PC-3 (cell line): ENCODE results near the gene DCAF6. TPM values are rescaled to one million over a fixed set of nuclear protein-coding genes. Genes with fewer than 3 reads are reported as not detected.

Experiments used
- ATAC-seq: fragments of 200-7000 bp; cut with Tn5 transposase; 2 replicates; pipeline ENCODE4 v1.9.1; 2020; ENCODE audit warnings: mild to moderate bottlenecking, moderate library complexity
- BruUV-seq: library from RNA; stranded (reverse); fragments of 400-500 nt; replicated peaks from 2 replicates; lab custom pipeline; 2021; lab: Mats Ljungman, UMichigan
- CTCF ChIA-PET: fragments of 300-600 bp; sonication (Branson Sonifier 250); formaldehyde crosslinking; loops from one replicate; lab custom pipeline; 2022; ENCODE audit warnings: antibody characterized with exemption; lab: Charles Lee
- POLR2A ChIA-PET: fragments of 300-600 bp; sonication (Branson Sonifier 250); formaldehyde crosslinking; loops from one replicate; lab custom pipeline; 2022; ENCODE audit warnings: antibody characterized with exemption; ENCODE audit not compliant: unreplicated experiment; lab: Charles Lee
- DNase-seq: peaks from one replicate; pipeline ENCODE4 v3.0.0-alpha.2; 2015
- H2AFZ ChIP-seq: fragments of 300-600 bp; sonication (generic); 2 replicates; pipeline ENCODE4 v1.6.0; 2016; ENCODE audit warnings: antibody characterized with exemption, low read length
- H3F3A ChIP-seq: fragments of 300-600 bp; sonication (generic); one replicate; pipeline ENCODE4 v1.6.0; 2017; ENCODE audit warnings: antibody characterized with exemption, low read length, control low read depth, mild to moderate bottlenecking; ENCODE audit not compliant: unreplicated experiment
- H3K27ac ChIP-seq: fragments of 300-600 bp; sonication (generic); 2 replicates; pipeline ENCODE4 v1.5.1; 2016; ENCODE audit warnings: mild to moderate bottlenecking, low read length
- H3K27me3 ChIP-seq: fragments of 300-600 bp; sonication (generic); 2 replicates; pipeline ENCODE4 v1.6.1; 2016; ENCODE audit warnings: low read length, mixed read lengths
- H3K36me3 ChIP-seq: fragments of 300-600 bp; sonication (generic); 2 replicates; pipeline ENCODE4 v1.6.1; 2016; ENCODE audit warnings: low read depth, mixed run types, low read length, mixed read lengths
- H3K4me1 ChIP-seq: fragments of 300-600 bp; sonication (generic); 2 replicates; pipeline ENCODE4 v1.5.1; 2016; ENCODE audit warnings: low read length; ENCODE audit not compliant: insufficient read depth
- H3K4me2 ChIP-seq: fragments of 300-600 bp; sonication (generic); 2 replicates; pipeline ENCODE4 v1.6.0; 2016; ENCODE audit warnings: low read length
- H3K4me3 ChIP-seq: fragments of 300-600 bp; sonication (generic); 2 replicates; pipeline ENCODE4 v1.5.1; 2016; ENCODE audit warnings: mild to moderate bottlenecking, low read length, mixed read lengths
- H3K79me2 ChIP-seq: fragments of 300-600 bp; sonication (generic); 2 replicates; pipeline ENCODE4 v1.6.1; 2017; ENCODE audit warnings: low read length, mixed read lengths
- H3K9ac ChIP-seq: fragments of 300-600 bp; sonication (generic); 2 replicates; pipeline ENCODE4 v1.6.0; 2016; ENCODE audit warnings: mild to moderate bottlenecking, low read length
- H3K9me2 ChIP-seq: fragments of 300-600 bp; sonication (generic); replicated peaks from 2 replicates; pipeline ENCODE4 v1.6.1; 2016; ENCODE audit warnings: mixed run types, low read length, mixed read lengths
- H3K9me3 ChIP-seq: fragments of 300-600 bp; sonication (generic); 2 replicates; pipeline ENCODE4 v1.6.1; 2016; ENCODE audit warnings: low read length, mixed read lengths
- H4K20me1 ChIP-seq: fragments of 300-600 bp; sonication (generic); 2 replicates; pipeline ENCODE4 v1.6.1; 2016; ENCODE audit warnings: low read length, mixed read lengths
- EZH2 ChIP-seq: fragments of 300-600 bp; sonication (generic); IDR thresholded peaks from one replicate; pipeline ENCODE4 v1.6.1; 2017; ENCODE audit warnings: antibody characterized with exemption, mild to moderate bottlenecking, low read length; ENCODE audit not compliant: unreplicated experiment
- EZH2phosphoT487 ChIP-seq: fragments of 300-600 bp; sonication (generic); IDR thresholded peaks from 2 replicates; pipeline ENCODE4 v1.6.1; 2018; ENCODE audit warnings: mild to moderate bottlenecking, antibody characterized with exemption, low read length, borderline replicate concordance
- intact Hi-C: fragments of 100-400 bp; cut with micrococcal nuclease; formaldehyde crosslinking; loops from 2 replicates; pipeline ENCODE4 v1.9.0; 2023
- total RNA-seq: library from RNA; depleted of rRNA; stranded (reverse); fragments of >200 nt; gene quantifications from 2 replicates; pipeline ENCODE4 v1.2.3, GENCODE V29; 2014
- TF ChIP-seq, protein P1 (sequence below): fragments of 300-600 bp; sonication (generic); conservative IDR thresholded peaks from 2 replicates; pipeline ENCODE4 v1.5.1; 2017; ENCODE audit warnings: antibody characterized with exemption, low read depth, mild to moderate bottlenecking, low read length

DCAF6 gene
- total RNA-seq, 1 experiment from 2014 or later: 29.1 TPM

DNA sequence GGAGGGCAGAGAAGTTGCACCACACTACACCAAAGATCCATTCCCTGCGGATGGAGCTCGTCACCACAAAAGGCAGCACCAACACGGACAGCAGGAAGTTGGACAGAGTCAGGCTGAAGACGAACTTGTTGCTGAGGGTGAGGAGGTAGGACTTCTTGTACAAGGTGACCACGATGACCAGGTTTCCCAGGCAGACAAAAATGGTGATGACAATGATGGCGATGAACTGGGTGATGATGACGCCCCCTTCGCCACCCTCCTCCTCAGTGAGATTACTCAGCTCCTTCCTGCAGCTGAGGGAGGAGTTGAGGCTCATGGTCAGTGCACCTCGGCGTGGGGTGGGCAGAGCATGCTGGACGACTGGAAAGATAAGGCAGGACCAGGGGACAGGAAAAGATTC lies 168.1 kb downstream of the DCAF6 start:
- Histone ChIP-seq H3K4me2 (no peak overlapping the region), H4K20me1 (no peaks in the 10 kb centered on the region), H3K9ac (no peak overlapping the region), H3K4me3 (no peak overlapping the region), H3K27ac (no peak overlapping the region), H3K36me3 (no peaks in the 10 kb centered on the region), H3K9me3 (no peaks in the 10 kb centered on the region), H3F3A (no peaks in the 10 kb centered on the region), H3K9me2 (no peaks in the 10 kb centered on the region), H3K27me3 (no peaks in the 10 kb centered on the region), H3K79me2 (no peaks in the 10 kb centered on the region), H3K4me1 (no peaks in the 10 kb centered on the region), H2AFZ (no peak overlapping the region)
- ChIA-PET POLR2A (no interaction called here), CTCF (no interaction called here)
- no peak for TF ChIP-seq EZH2
- TF ChIP-seq, protein P1, sequence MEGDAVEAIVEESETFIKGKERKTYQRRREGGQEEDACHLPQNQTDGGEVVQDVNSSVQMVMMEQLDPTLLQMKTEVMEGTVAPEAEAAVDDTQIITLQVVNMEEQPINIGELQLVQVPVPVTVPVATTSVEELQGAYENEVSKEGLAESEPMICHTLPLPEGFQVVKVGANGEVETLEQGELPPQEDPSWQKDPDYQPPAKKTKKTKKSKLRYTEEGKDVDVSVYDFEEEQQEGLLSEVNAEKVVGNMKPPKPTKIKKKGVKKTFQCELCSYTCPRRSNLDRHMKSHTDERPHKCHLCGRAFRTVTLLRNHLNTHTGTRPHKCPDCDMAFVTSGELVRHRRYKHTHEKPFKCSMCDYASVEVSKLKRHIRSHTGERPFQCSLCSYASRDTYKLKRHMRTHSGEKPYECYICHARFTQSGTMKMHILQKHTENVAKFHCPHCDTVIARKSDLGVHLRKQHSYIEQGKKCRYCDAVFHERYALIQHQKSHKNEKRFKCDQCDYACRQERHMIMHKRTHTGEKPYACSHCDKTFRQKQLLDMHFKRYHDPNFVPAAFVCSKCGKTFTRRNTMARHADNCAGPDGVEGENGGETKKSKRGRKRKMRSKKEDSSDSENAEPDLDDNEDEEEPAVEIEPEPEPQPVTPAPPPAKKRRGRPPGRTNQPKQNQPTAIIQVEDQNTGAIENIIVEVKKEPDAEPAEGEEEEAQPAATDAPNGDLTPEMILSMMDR: no peak
- TF ChIP-seq EZH2phosphoT487: no peak
- ATAC-seq (no peak), DNase-seq (no peak)
- no TSS peak for BruUV-seq
- intact Hi-C loops: no loop called here

DNA sequence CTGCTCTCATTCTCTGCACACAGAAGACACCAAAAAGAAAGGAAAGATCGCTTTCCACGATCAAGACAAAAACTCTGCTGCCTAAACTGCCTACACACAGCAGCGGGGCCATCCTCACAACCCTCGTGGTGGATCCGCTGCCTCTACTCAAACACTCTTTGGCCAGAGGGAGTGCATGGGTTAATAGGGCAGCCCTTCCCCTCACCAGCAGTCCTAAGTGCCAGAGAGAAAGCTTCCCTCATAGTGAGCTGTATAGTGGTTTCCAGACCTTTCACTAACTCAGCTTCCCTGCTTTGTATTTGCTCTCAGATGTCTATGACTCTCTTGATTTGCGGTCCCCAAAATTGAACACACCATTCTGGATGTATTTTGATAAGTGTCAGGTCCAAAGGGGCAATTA lies 169.4 kb downstream of the DCAF6 start:
- H3K9me2 ChIP-seq: no peaks in the 10 kb centered on the region
- no peak overlapping the region for H3K4me2 ChIP-seq
- H3K79me2 ChIP-seq: no peaks in the 10 kb centered on the region
- no peaks in the 10 kb centered on the region for H3K4me1 ChIP-seq
- H3K4me3 ChIP-seq: no peak overlapping the region
- H3K9ac ChIP-seq: no peak overlapping the region
- H3K9me3 ChIP-seq: no peaks in the 10 kb centered on the region
- no peaks in the 10 kb centered on the region for H3K36me3 ChIP-seq
- ChIA-PET CTCF (interaction anchor here (0.7 kb wide), 1 partner anchor 237 kb away, joined by 3 read pairs; no protein-coding TSS in a partner anchor), POLR2A (no interaction called here)
- no TSS peak for BruUV-seq
- no peaks in the 10 kb centered on the region for H3F3A ChIP-seq
- intact Hi-C loops: no loop called here
- TF ChIP-seq, protein P1: no peak
- TF ChIP-seq EZH2: no peak
- no peak for TF ChIP-seq EZH2phosphoT487
- H2AFZ ChIP-seq: no peak overlapping the region
- H3K27ac ChIP-seq: no peak overlapping the region
- no peaks in the 10 kb centered on the region for H3K27me3 ChIP-seq
- ATAC-seq (no peak), DNase-seq (no peak)
- H4K20me1 ChIP-seq: no peaks in the 10 kb centered on the region

DNA sequence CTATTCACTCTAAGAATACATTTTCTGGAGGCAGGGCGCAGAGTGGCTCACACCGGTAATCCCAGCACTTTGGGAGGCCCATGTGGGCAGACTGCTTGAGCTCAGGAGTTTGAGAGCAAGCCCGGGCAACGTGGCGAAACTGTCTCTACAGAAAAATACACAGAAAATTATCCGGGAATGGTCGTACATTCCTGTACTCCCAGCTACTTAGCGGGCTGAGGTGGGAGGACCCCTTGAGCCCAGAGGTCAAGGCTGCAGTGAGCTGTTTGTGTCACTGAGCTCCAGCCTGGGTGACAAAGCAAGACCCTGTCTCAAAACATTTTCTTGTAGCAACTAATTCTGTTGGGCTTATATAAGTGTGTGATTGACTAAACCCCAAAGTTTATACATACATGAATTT lies 169.8 kb downstream of the DCAF6 start:
- H4K20me1 ChIP-seq: no peaks in the 10 kb centered on the region
- ATAC-seq: no peak
- H3K9ac ChIP-seq: no peak overlapping the region
- H3K4me1 ChIP-seq: no peaks in the 10 kb centered on the region
- H3K9me3 ChIP-seq: no peaks in the 10 kb centered on the region
- H3K27me3 ChIP-seq: no peaks in the 10 kb centered on the region
- no TSS peak for BruUV-seq
- no peaks in the 10 kb centered on the region for H3K9me2 ChIP-seq
- no peak overlapping the region for H3K27ac ChIP-seq
- no peaks in the 10 kb centered on the region for H3K36me3 ChIP-seq
- no peak overlapping the region for H3K4me2 ChIP-seq
- H3K4me3 ChIP-seq: no peak overlapping the region
- no peak for DNase-seq
- intact Hi-C loops: no loop called here
- ChIA-PET POLR2A (no interaction called here), CTCF (no interaction called here)
- TF ChIP-seq EZH2: no peak
- TF ChIP-seq EZH2phosphoT487: no peak
- TF ChIP-seq, protein P1: no peak
- no peak overlapping the region for H2AFZ ChIP-seq
- H3F3A ChIP-seq: no peaks in the 10 kb centered on the region
- no peaks in the 10 kb centered on the region for H3K79me2 ChIP-seq
